HG03457 (cell line): ENCODE measurements around the gene HAO1.

ENCODE experiments used
- ATAC-seq: cut with Tn5 transposase; IDR thresholded peaks from one replicate; pipeline ENCODE4 v1.9.1; 2021; ENCODE audit warnings: moderate number of reproducible peaks; ENCODE audit not compliant: unreplicated experiment

Gene HAO1

GRCh38 chr20:7930343-7930742, 9.9 kb downstream of the HAO1 start:
- ATAC-seq = no peak

GRCh38 chr20:7926767-7927166, 13.5 kb downstream of the HAO1 start:
- no peak for ATAC-seq

GRCh38 chr20:7926323-7926722, 13.9 kb downstream of the HAO1 start:
- ATAC-seq = no peak

- ATAC-seq = no peak
Measured at GRCh38 chr20:7924692-7925091, 15.6 kb downstream of the HAO1 start.

- no peak for ATAC-seq
Measured at GRCh38 chr20:7916648-7917047, 23.6 kb downstream of the HAO1 start.

GRCh38 chr20:7912551-7912950, 27.7 kb downstream of the HAO1 start:
- ATAC-seq = no peak

GRCh38 chr20:7911586-7912330, 28.5 kb downstream of the HAO1 start:
- no peak for ATAC-seq

GRCh38 chr20:7908905-7909304, 31.4 kb downstream of the HAO1 start:
- no peak for ATAC-seq

GRCh38 chr20:7903429-7903828, 36.8 kb downstream of the HAO1 start:
- no peak for ATAC-seq

- ATAC-seq = no peak
Measured at GRCh38 chr20:7902879-7903278, 37.4 kb downstream of the HAO1 start.

GRCh38 chr20:7897781-7898364, 42.4 kb downstream of the HAO1 start:
- ATAC-seq = no peak

GRCh38 chr20:7893014-7893730, 47.1 kb downstream of the HAO1 start:
- no peak for ATAC-seq

- ATAC-seq = no peak
Measured at GRCh38 chr20:7891705-7892104, 48.6 kb downstream of the HAO1 start.

GRCh38 chr20:7889736-7890135, 50.5 kb downstream of the HAO1 start:
- ATAC-seq = no peak

- ATAC-seq = no peak
Measured at GRCh38 chr20:7883741-7884140, 56.5 kb downstream of the HAO1 start.

- ATAC-seq = no peak
Measured at GRCh38 chr20:7883309-7883708, 56.9 kb downstream of the HAO1 start.

GRCh38 chr20:7882076-7882475, 58.2 kb downstream of the HAO1 start:
- no peak for ATAC-seq

GRCh38 chr20:7881551-7881950, 58.7 kb downstream of the HAO1 start:
- no peak for ATAC-seq

- peak; percentile 81 for ATAC-seq
Measured at GRCh38 chr20:7879883-7880282, 60.4 kb downstream of the HAO1 start.

GRCh38 chr20:7868108-7868507, 72.2 kb downstream of the HAO1 start:
- ATAC-seq = no peak

GRCh38 chr20:7866285-7866684, 74.0 kb downstream of the HAO1 start:
- no peak for ATAC-seq

GRCh38 chr20:7859356-7859802, 80.9 kb downstream of the HAO1 start:
- ATAC-seq = no peak
